LoVo (cell line): ENCODE data around the gene NEMP1.
"Not testable (repeated sequence)": the region's sequence is repeated elsewhere in the genome, so short reads cannot be mapped to it uniquely, and the experiment has no call there.

ENCODE experiments used
- DNase-seq: peaks from one replicate; pipeline ENCODE4 v3.0.0-alpha.2; 2016; ENCODE audit warnings: low spot score

NEMP1 gene, protein sequence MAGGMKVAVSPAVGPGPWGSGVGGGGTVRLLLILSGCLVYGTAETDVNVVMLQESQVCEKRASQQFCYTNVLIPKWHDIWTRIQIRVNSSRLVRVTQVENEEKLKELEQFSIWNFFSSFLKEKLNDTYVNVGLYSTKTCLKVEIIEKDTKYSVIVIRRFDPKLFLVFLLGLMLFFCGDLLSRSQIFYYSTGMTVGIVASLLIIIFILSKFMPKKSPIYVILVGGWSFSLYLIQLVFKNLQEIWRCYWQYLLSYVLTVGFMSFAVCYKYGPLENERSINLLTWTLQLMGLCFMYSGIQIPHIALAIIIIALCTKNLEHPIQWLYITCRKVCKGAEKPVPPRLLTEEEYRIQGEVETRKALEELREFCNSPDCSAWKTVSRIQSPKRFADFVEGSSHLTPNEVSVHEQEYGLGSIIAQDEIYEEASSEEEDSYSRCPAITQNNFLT

DNA sequence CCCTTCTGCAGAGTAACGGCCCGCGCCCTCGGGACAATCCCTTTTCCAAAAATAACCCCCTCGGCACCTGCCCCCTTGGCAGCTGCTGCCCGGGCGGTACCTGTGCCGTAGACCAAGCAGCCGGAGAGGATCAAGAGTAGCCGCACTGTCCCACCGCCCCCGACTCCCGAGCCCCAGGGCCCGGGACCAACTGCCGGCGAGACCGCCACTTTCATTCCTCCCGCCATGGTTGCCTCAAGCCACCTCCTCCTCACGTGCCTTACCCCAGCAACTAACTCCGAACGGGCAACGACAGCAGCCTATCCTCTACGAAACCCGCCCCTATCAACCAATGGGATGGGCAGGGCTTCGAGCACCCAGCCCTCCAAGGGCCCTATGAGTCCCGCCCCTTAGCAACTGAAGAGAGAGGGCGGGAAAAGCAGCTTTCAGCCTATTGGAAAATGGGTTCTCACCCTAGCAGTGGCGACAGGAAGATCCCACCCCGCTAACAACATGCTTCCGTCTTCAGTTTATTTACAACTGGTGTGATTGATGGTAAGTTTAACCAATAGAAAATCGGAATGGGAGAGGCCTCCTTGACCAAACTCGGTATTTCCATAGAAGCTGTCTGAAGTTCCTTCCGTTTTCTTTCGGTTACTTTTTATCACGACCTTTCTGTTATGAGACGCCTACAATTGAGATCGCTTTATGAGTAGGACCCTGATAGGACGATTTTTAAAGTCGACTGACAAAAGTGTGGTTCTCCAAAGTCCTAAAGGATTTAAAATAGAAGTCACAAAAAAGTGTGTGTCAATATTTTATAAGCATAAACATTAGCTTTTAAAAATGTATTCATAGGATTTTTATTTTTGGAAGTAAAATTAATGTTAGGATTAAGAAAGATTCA lies at the start of gene NEMP1:
TSS of gene NEMP1 (minus strand) at position 273 of the 886 bp plus-strand sequence. CDS start at position 227, 46 bp downstream.
- DNase-seq: peak; percentile 100

DNA sequence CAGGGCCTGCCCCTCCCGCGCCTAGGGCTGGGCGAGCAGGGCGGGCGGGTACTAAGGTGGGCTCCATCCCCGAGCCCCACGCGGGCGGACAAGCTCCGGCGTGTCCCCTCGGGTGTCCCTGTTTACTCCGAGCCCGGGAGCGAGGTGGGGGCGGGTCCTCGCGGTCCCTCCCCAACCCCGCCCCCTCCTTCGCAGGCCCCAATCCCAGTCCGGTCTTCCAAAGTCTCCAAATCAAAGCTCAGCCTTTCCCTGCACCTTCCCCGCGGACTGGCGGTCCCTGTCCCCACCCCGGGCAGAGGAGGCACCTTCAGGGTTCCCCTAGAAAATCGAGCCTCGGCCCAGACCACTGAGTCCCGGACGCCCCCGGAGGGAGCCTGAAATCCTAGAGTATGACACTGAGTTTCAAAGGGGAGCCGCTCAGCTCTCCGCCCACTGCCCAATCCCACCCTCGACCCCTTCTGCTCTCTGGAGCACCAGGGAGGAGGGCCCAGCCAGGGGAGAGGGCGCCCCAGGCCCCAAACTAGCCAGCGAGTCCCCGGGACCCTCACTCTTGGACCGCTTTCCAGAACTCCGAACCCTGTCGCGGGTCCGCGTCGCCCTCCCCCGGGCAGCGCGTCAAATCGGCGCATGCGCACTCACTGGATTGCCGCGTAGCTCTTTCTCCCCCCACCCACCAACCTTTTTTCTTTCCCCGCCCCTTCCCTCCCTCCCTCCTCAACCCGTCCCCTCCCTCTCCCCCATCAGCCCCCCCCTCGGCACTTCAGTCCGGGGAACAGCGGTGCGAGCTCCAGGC lies 49.3 kb upstream of the NEMP1 start, which contains the start of gene LRP1:
TSS of gene LRP1 (plus strand) at position 758 of the 793 bp plus-strand sequence. CDS start 482 bp downstream, outside the sequence.
- DNase-seq: peak; percentile 92

DNA sequence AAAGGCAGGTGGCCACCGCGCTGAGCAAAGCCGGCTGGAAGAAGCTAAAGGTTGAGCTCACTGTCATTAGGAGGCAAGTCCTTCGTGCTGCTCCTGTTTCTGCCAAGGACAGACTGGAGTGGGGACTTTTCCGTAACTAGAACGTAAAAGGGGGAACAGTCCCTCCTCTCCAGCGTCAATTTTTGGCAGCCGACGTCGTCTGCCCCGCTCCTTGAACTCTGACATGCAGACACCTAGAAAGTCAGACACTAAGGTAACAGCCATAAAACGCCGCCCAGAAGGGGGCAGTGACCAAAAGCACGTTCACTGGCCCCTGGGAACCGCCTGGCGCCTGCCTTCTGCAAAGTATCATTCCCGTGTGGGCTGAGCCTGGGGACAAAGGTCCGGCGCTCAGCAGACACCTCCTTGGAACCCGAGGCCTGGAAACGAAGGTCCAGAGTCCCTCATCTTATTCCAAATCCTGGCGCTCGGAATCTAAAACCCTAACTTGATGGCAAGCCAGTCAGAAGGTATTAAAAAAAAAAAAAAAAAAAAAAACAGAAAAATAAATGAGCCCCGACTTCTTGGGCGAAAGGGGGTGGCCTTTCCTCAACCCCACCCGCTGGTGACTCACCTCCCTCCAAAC lies 48.6 kb upstream of the NEMP1 start:
- peak; percentile 92 for DNase-seq

DNA sequence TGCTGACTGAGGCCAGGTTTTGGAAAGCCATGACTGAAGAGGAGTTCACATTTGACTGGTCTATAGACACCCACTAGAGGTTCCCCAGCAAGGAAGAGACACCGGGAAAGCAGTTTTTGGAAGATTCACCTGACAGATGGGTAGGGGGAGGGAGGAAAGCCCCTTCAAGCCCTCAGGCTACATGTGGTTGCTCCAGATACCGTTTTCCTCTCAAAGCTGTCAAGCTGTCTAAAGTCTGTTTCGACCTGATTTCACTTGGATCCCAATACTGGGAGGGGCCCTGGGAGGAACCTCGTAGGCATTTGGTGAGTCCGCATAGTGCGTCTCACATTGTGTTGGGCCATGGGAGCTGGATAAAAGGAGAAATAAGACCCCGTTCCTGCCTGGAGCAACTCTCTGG lies 48.0 kb upstream of the NEMP1 start:
- no peak for DNase-seq

DNA sequence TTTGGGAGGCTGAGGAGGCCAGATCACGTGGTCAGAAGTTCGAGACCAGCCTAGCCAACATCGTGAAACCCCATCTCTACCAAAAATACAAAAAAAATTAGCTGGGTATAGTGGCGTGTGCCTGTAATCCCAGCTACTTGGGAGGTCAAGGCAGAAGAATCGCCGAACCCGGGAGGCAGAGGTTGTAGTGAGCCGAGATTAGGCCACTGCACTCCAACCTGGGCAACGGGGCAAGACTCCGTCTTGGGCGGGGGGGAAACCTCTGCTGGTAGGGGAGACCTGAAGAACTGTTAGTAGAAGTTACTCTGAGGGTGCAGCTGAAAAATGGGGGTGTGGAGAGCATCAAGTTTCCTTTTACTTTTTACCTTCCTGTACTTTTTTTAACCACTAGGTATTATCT lies 47.5 kb upstream of the NEMP1 start:
- no peak for DNase-seq

DNA sequence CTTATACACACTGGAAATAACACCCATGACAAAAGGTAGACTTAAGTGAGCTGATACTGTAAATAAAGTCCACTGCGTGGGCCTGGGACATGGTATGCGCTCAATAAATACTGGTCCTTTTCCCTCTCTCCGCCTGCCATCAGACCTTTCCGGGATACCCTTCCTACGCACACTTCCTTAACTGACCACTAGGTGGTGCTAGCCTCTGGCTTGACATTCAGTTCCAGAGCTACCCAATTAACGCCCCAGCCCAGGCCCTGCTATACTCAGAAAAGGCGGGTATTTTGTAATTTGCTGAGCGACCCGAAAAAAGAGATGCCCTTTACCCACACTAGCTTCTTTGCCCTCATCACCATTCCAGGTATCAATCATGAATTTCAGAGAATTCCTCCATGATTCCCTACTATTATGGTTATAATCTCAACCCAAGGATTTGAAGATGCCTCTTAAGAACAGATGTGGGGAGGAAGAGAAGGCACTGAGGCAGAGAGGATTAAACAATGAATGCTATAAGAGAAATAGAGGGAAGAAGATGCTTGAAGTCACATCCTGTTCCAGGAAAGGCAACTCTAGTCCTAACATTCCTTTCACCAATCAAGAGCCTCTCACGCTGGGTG lies 45.8 kb upstream of the NEMP1 start:
- DNase-seq: peak; percentile 87

DNA sequence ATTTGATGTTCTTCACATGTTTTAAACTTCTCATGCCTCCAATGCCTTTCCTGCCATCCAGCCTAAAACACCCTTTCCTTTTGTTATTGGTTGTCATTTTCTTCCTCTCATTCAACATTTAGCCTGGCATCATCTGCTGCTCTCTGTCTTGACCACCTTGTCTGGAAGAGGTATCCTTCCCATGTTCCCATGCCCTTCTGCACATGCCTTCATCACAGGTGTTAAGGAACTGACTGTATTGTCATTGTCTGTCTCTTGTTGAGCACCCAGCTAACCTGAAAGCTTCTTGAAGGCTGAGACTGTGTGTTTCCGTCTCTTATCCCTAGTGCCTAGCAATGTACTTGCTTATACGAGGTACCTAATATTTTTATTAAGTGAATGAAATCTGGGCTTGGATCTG lies 45.2 kb upstream of the NEMP1 start:
- no peak for DNase-seq

DNA sequence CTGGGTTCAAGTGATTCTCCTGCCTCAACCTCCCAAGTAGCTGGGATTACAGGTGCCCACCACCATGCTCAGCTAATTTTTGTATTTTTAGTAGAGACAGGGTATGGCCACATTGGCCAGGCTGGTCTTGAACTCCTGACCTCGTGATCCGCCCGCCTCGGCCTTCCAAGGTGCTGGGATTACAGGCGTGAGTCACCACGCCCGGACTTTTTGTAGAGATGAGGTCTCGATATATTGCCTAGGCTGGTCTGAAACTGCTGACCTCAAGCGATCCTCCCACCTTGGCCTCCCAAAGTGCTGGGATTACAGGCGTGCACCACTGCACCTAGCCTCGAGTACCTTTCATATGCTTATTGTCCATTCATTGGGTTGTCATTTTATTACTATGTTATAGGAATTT lies 42.1 kb upstream of the NEMP1 start:
- DNase-seq: not testable (repeated sequence)

DNA sequence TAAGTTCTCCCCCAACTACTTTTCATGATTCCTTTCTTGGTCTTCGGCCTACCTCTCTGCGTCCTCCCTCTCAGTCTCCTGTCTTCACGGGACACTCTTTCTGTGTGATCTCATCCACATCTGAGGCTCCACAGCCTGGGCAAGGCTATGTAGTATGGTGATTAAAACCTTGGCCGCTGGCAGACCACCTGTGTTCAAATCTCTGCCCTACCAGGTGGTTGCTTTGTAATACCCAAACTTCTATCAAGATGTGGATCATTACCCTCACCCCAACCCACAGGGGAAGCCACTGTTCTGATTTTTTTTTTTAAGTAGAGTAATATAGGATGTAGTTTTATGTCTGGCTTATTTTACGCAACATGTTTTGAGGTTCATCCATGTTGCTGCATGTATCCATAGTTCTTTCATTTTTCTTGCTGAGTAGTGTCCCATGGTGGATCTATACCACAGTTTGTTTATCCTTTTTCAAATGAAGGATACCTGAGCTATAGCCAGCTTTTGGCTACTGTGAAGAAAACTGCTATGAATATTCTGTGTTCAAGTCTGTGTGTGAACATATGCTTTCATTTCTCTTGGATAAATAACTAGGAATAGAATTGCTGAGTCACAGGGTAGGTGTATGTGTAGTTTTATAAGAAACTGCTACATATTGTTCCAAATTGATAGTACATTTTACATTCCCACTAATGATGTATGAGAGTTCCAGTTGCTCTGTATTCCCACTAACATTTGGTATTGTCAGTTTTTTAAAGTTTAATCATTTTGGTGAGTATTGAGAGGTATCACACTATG lies 40.9 kb upstream of the NEMP1 start:
- DNase-seq: no peak

DNA sequence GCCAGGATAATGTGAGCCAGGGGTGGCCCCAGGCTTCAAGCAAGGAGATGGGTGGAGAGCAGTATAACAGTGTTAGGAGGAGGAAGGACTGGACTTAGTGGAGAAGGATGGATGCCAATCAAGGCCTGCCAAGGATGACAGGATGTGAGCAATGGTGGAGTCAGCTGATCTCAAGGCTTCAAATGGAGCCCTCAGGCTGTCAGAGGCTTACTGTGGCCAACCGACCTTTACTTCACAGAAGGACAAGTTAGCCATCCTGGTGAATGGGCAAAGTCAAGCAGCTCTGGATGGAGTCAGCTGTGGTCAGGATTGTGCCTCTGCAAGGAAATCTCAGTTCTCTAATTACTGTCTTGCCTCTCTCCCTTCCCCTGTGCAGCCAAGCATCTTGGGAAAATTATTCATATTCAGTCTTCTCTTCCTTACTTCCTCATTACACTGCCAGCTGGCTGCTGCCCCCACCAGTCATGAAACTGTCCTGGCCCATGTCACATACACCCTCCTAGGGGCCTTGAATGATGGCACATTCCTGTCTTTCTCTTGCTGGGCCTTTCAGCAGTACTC lies 40.2 kb upstream of the NEMP1 start:
- no peak for DNase-seq

DNA sequence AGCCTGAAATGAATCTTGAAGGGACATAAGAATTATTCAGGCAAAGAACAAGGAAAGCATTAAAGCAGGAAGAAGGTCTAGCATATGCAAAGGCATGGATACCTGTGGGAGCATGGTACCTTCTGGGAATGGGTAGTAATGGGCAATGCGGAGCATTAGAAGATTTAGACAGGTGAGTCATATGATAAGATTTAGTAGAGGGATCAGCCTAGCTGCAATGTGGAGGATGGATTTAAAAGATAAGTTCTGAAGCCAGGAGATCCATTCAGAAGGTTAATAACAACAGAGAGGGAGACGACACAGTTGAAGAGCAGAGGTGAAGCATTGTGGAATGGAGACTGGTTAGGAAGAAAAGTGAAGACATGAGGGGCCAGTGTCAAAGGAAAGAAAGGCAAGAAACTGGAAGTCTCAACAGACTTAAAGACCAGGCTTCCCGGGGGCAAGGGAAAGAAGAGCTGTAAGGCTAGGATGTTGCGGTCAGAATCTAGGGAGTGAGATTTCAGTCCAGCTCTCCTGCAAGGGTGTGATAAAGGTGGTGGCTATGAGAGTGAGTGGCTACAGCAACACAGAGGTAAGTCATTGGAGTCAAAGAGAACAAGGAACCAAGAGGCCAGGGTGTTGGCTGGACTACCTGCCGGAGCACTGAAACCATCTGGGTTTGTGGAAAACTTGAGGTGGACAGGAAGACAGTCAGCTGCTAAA lies 38.1 kb upstream of the NEMP1 start:
- DNase-seq: no peak

DNA sequence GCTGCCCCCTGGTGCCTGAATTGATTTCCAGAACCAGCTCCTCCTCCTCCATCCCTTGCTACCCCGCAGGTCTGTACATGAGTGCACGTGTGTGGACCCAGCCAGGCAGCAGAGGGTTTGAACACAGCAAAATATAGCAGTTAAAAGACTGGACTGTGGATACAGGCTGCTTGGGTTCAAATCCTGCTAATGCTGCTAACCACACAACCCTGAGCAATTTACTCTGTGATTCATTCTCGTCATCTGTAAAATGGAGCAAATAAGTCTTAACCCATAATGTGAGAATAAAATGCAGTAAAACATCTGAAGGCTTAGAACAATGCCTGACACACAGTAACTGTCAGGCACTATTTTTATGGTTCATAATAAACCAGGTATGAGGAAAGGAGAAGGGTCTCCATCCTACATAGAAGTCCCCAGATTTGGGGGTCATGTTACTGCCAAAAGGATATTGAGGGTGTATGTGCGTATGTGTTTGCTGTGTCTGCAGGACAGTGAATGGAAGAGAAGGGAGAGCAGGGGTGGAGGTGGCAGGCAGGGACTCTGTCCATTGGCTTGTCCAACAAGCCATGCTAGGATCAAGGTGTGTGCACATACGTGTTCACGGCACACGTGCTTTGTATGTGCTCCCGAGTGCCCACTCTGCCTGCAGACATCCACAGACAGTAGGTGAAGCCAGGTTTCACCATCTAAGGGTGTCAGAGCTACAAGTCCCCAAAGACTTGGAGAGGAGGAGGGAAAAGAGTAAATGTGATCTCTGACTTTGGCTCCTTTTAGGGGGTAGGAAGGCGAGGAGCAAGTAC lies 34.1 kb upstream of the NEMP1 start:
- no peak for DNase-seq

DNA sequence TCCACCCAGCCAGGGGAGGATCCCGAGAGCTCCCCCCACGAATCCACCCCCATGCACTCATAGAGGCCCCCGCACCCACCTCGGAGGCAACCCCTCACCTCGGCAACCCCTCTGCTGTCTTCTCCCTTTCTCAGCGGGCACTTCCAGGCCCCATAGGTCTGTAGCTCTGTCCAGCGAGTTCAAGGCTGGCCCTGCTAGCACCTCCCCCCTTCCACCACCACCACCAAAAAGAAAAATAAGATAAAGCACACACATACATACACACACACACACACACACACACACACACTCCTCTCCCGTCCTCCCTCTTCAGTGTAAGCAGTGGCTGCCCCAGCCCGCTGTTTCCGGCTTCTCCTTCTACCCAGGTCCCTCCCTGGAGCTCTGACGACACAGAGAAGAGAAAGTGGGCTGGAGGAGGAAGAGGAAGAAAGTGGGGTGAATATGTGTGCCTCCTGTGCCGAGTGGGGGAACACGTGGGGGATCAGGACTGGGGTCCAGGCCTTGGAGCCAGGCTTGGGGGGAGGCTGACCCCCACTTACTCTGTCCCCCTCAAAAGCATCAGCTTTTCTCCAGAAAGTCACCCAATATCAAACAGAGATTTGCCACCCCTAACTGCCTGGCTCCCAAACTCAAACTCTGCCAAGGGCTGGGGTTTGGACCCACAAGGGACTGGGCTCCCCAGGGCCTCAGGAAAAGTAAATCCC lies 32.6 kb upstream of the NEMP1 start, which contains the start of gene STAT6:
TSS of gene STAT6 (minus strand) at position 332 of the 704 bp plus-strand sequence. CDS start 3,084 bp downstream, outside the sequence.
- DNase-seq: peak; percentile 85

DNA sequence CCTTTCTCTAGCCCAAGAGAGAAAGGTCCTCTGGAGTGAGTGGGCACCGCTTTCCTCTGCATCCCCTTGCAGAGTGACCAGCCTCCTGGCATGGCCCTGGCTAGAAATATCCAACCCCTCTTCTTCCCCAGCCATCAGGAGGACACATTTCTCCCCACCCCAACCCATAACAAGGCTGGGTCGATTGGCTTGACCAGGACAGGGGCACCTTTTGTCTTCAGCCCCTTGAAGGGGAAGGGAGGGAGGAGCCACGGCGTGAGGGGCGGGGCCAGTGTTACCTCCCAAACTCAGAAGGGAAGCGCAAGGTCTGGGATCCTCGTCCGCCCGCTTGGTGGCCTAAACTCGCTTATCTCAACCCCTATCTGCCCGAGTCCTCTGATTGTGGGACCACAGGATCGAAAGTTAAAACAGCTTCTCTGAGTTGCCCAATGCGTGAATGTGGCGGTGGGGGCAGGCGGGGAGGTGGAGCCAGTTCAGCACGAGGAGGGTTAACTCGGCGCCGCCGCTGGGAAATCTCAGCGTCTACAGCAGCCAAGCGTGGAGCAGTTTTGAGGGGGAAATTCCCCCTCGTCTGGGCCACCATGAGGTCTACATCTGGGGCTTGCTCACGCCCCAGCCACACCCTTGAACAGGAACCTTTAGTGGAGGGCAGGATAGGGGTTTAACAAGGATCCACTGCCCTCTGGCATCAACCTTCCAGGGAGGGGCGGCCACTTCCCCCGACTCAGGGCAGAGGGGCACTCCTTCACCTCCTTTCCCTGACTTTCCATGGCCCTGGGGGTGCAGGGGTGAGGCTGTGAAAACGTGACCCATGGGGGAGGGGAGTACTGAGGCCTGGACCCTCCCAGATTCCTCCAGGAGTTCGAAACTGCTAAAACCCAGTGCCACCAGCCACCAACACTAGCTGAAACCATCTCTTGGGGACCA lies 31.8 kb upstream of the NEMP1 start:
- DNase-seq: peak; percentile 65

DNA sequence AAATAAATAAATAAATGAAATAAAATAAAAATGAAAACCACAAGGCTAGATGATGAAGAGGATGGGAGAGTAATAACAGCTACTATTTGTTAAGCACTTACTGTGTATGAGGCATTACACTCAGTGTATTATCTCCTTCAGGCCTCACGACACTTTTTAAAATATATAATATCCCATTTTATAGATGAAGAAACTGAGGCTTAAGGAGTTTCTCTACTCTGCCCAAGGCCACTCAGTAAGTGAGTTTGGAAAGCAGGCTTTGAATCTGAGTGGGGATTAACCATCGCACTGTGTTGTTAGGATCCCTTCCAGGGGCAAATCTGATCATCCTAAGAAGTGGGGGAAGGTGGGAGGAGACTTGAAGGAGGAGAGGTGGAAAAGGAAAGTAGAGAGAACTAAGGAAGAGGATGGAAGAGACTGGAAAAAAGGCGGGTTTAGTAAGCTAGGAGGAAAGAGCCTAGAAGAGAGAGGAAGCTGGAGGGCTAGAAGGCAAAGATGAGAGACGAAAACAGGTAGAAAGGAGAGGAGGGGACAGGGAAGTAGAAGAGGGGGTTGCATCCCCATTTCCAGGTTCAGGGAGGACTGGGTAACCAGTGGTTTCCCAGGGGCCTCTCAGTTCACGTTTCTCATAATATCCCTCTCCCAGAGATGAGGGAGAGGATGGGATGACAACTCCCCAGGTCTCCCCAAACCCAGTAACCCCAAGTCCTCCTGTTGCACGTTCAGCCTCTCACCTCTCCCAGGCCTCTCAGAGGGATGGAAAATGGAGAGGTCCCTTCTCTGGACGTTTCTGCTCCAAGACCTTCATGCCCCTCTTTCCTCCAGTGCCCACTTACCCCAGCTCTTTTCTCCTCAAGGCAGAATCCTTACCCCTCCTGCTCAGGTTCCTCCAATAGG lies 30.9 kb upstream of the NEMP1 start:
- no peak for DNase-seq
